Colon (tissue), 2 donors: ENCODE data around the gene STOM.

Experiments
- FAIRE-seq: peaks from 2 replicates; lab custom pipeline; 2012; peaks lifted over from hg19 to GRCh38; lab: Jason Lieb, UNC
- donor health status: control.
- donor health status: control.

The STOM gene

DNA sequence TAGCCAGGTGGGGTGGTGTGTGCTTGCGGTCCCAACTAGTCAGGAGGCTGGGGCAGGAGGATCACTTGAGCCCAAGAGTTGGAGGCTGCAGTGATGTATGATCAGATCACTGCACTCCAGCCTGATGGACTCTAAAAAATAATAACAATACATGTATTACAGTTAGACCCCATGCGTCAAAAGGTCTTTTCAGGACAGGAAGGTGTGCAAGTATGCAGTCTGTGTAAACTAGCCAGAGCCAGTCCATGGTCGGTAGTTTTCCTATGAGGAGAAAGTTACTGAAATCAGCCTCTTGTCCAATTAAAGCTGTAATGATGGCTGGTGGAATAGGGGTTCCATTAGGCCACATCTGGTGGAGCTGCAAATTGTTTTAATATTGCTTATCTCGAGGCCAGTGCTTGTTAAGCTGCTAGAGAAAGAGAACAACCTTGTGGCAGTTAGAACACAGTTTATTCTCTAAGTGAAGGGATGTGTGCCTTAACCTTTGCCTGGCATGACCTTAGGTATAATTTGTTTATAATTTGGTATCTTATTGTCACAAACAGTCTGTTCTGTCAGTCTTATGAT is 1.5 kb upstream of the STOM start:
- no peak for FAIRE-seq

DNA sequence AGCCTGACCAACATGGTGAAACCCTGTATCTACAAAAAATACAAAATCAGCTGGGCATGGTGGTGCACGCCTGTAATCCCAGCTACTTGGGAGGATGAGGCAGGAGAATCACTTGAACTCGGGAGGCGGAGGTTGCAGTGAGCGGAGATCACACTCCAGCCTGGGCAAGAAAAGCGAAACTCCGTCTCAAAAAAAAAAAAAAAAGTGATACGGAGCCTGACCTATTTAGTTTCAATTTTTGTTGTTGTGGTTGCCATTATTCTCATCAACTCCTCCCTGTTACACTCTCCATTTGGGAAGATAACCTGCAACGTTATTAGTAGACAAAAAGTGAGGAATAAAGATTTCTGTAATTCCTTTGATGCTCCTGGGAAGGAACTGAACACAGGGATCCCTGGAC is 1.3 kb downstream of the STOM start:
- no peak for FAIRE-seq

- no peak for FAIRE-seq
These were observed 1.9 kb downstream of the STOM start for GRCh38 chr9:121368138-121368522.

- FAIRE-seq = no peak
These were observed 2.5 kb downstream of the STOM start for GRCh38 chr9:121367306-121368137.

DNA sequence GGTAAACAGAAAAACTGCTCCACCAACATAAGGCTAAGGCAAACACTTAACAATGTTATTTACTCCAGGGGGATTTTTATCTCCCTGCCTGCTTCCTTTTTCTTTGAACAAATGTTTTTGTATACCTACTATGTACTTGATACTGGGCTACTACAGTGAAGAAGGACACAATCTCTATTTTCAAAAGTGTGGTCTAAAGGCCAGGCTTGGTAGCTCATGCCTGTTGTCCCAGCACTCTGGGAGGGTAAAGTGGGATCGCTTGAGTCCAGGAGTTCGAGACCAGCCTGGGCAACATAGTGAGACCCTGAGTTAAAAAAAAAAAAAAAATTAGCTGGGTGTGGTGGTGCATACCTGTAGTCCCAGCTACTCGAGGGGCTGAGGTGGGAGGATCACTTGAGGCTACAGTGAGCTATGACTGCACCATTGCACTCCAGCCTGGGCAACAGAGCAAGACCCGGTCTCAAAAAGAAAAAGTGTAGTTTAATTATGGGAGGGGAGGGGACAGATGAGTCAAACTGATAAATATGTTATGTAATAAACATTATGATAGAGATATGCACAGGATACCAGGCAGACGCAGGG is 3.3 kb downstream of the STOM start:
- no peak for FAIRE-seq

- FAIRE-seq = no peak
These were observed 4.5 kb downstream of the STOM start for GRCh38 chr9:121365564-121365963.

DNA sequence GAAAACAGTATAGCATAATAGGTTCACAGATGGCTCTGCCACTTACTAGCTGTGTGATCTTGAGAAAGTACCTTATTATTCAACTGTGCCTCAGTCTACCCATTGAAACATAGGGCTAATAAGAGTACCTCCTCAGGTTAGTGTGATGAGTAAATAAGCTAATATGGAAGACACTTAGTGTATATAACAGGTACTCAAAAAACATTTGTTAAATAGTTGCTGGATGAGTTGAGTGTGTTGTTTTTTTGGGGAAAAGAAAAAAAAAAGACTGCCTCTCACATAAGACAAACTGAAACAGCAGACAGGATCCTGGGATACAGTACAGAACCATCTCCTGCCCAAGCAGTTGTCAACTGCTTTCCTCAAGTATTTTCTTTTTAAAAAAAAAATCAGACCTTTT is 5.2 kb downstream of the STOM start:
- FAIRE-seq = no peak

- FAIRE-seq = no peak
These were observed 6.0 kb downstream of the STOM start for GRCh38 chr9:121364077-121364476.

DNA sequence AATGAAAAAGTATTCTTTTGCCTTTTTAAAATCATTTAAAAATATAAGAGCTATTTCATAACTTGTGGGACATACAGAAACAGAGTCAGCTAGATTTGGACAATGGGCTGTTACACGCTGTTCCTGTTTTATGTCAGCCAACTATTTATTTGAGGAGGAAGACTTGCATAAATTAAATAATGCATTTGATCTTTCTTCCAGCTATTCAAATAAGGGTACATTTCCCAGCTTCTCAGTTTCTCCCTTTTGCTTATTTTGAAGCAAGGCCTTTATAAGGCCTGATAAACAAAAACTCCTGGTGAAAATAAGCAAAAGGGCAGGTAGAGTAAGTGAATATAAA is 6.5 kb downstream of the STOM start:
- FAIRE-seq = no peak

- FAIRE-seq = no peak
These were observed 7.0 kb downstream of the STOM start for GRCh38 chr9:121362813-121363621.

DNA sequence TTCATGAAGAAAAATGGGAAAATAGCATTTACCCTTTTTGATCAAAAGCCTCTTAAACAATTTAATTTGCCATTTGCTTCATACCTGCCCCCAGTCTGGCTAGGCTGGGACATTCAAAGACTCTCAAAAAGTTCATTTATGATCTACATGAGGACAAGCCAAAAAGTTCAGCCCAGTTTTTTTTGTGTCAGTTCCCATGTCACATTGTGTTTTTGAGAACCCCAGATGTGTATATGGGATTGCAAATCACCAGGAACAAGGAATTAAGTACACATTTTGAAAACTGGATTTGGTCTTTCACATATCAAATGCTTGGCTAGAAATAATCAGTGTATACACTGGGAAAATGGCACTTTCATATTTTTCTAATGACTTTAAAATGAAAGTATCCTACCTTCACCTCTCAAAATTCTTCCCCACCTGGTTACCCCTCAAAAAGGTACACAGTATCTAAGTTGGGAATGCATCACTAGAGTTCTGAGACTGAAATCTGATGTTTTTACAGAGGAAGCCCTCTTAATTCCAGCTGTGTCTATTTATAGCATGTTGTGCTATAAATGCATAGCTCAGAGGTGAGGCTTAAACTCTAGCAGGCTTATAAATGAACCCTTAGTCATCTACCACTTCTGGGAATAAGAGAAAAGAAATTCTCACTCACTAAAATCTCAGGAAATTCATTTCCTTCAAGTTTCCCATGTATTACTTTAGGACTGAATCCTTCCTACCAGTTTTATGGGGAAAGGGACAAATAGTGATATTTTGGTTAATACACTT is 9.3 kb downstream of the STOM start:
- FAIRE-seq = no peak

GRCh38 chr9:121359351-121360294 is 10.4 kb downstream of the STOM start:
- FAIRE-seq = no peak

DNA sequence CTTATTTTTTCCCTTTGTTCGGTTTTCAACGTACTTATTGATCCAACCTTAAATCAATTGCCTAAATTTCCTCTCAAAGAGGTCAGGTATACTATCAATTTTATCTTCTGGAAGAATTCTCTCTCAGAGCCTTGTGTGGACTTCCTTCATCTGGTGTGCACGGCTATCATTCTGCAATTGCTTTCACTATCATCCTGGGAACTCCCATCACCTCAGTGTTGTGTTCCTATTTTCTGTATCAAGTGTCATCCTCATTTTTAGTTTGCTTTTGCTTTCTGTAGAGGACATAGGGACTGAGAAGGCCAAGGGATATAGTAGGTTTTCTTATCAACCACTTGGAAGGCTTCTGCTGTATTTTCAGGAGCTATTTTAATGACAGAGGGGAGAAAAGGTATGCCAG is 11.3 kb downstream of the STOM start:
- no peak for FAIRE-seq

DNA sequence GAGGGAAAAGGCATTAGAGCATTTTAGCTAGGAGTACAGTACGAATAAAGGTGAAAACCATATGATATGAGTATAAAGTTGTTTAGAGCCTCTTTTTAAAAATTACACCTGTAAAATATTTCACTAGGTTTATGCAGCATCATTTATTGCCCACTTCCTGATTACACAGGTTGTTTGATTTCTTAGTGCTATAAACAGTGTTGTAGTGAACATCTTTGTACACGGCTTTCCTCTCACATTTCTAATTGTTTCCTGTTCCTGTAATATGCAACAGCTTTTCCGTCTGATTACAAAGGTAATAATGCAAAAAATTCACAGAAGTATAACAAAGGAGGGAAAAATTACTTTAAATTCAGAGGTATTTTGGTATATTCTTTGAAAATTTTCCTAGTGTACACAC is 13.0 kb downstream of the STOM start:
- FAIRE-seq = no peak

DNA sequence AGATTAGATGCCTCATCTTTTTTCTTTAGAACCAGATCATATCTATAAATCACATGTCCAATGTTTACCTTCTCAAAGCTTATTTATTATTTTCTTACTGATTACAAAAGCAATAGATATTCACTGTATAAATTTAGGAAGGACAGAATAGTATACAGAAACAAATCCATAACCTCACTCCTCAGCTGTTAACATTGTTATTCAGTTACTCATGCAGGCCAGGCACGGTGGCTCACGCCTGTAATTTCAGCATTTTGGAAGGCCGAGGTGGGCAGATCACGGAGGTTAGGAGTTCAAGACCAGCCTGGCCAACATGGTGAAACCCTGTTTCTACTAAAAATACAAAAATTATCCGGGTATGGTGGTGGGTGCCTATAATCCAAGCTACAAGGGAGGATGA is 15.3 kb downstream of the STOM start:
- FAIRE-seq = no peak

DNA sequence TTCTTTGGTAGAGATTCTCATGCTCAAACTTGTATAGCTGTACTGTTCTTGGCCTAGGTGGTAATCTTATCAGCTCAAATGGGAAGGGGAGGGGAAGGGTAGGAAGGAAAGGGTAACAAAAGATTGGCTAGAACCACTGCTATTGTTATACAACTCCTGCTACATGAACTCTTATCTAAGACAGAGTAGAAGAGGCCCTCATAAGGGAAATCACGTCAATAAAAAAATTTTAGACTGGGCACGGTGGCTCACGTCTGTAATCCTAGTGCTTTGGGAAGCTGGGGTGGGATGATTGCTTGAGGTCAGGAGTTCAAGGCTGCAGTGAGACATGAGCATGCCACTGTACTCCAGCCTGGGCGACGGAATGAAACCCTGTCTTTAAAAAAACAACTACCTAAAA is 15.9 kb downstream of the STOM start:
- FAIRE-seq = no peak

- FAIRE-seq = no peak
These were observed 16.6 kb downstream of the STOM start for GRCh38 chr9:121353241-121354061.

GRCh38 chr9:121350993-121351561 is 19.0 kb downstream of the STOM start:
- no peak for FAIRE-seq

DNA sequence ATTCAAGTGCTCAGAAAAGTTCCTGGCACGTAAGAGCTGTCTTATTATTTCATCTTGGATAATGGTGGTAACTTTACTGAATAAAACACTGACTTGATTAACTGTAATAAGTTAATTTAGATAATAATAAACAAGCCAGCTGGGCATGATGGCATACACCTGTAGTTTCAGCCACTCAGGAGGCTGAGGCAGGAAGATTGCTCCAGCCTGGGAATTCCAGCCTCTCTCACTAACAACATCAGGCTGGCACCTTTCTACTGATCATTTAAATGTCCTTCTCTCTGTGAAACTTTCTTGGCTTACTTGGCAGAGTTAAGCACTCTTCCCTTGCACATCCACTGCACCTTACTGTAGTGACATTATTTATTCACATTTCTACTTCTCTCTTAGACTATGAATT is 20.0 kb downstream of the STOM start:
- no peak for FAIRE-seq

GRCh38 chr9:121349009-121349408 is 21.0 kb downstream of the STOM start:
- FAIRE-seq = no peak
